Stimulated activated naive CD4-positive, alpha-beta T cell treated with Interleukin-2 at 50 U/mL for 16 hours (primary cell): ENCODE results near the gene TRO.

Experiments
- DNase-seq: peaks from one replicate; lab custom pipeline; 2025; lab: John Stamatoyannopoulos, UW

Gene TRO

DNA sequence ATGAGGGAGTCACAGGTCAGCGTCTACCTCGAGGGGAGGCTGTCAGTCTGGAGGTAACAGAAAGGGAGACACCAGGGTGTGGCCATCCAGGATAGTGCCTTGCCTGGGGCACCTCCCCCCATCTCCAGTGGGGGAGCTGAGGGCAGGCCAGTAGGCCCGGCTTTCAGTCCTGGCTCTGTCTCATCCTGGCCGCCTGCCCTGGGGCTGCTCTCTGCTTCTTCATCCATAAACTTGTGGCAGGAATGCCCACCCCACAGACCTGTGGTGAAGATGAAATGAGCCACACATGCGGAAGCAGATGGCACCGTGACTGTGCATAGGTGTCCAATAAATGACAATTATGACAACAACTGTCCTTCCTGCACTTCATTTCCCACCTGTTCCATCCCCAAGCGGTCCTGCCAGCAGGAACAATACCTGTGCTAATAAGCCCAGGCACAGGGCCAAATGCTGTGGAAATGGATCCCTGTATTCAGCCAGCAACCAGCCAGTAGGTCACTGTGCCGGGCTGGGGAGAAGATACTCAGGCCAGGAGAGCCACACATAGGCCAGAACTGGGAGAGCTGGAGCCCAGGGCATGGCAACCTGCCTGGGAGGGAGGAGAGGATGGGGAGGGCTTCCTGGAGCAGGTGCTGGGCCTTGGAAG is 30.2 kb downstream of the TRO start:
- DNase-seq, result no peak

DNA sequence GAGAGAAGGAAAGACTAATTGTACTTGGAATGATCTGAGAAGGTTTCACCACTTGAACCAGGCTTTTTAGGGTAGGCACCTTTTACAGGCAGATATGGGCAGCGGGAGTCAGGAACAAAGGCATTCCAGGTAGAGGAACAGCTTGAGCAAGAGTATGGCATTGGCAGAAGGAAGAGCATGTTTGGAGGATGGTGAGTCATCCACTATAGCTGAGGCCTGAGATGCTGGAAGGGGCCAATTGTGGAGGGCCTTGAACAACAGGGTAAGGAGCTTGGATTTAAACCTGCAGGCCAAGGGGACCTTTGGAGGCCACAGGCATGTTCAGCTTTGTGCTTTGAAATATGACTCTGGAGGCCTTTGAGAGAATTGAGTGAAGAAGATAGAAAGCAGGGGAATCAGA is 41.1 kb downstream of the TRO start:
- DNase-seq, result no peak

DNA sequence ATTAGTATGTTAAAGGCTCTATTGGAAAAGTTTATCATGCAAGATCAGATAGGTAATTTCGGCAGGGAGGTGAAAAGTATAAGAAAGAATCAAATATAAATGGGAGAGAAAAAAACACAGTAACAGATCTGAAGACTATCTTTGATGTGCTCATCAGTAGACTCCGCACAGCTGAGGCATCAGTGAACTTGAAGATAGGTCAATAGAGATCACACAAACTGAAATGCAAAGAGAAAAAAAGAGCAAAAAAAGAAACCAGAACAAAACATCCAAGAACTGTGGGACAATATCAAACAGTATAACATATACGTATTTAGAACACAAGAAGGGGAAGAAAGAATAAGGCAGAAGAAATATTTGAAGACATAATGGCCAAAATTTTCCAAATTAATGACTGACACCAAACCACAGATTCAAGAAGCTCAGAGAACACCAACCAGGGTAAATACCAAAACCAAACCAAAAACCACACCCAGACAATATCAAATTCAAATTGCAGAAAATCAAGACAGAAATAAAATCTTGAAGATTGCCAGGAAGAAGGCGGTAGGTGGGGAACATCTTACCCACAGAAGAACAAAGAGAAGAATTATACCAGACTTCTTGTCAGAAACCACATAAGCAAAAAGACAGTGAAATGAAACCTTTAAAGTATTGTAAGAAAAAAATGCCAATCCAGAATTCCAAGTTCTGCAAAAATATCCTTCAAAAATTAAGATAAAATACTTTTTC is 44.3 kb downstream of the TRO start:
- no peak for DNase-seq

DNA sequence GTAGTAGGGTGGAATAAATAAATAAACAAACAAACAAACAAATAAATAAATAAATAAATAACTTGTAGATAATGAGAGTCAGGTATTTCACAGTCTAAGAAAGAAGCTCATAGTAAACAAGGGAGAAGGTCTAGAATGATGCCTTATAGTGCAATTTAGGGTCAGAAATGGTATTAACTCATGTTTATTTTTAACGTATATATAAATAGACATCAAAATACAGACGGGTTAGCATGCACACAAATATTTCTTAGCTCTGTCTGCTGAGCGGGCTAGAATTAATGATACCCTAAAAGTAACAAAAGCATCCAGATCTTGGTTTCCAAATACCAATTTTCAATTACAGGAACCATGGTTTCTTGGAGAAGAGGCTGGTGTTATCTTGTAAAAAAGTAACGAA is 56.8 kb downstream of the TRO start:
- DNase-seq, result no peak

DNA sequence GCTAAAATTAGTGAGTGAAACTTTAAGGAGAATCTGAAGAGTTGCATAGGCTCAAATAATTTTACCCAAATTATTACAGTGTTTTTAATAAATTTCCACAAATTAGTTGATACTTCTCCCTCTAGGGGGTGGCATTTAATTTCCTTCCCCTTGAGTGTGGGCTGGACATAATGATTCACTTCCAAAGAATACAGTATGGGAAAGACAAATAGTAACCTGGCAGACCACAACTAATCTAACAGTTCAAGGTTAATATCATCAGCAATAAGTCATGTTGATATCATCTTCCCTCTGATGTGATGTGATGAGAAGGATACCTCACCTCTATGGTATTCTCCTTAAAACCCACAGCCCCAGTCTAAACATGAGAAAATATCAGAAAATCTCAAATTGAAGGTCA is 57.8 kb downstream of the TRO start:
- no peak for DNase-seq

DNA sequence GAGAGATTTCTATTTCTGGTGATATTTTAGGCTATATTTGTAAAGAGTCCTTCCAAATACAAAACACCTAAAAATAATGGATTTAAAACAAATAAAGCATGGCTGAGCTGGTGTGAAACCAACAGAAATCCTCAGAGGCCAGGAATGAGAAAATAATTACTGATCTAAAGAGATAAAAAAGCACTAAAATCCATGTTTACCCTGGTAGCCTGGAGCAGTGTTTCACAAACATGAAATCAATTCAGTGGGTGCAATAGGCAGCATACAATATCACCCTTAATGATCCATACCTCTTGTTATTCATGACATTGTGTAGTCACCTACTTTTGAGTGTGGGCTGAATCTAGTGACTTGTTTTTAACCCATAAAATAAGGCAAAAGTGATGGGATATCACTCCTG is 58.8 kb downstream of the TRO start:
- DNase-seq, result no peak

DNA sequence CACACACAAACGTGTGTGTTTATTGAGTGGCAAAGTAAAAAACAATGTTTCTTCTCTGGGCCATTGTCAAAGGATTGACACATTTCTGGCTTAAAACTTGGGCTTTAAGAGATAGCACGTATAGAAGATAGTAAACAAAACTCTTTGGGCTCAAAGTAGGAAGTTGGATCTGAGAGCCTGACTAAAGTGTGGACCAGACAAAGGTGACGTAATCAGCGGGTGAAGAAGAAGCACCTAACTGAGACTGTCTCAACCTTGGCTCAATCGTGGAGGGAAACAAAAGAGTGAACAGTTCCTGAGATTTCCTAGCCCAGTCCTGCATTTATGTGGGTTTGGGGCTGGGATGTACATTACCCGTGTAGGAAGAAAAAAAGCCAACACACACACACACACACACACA is 59.7 kb downstream of the TRO start:
- no peak for DNase-seq
